SK-N-SH (cell line): ENCODE measurements around the gene TGFB2. TPM values are rescaled to one million over a fixed set of nuclear protein-coding genes. Genes with fewer than 3 reads are reported as not detected.
A peak's percentile ranks its signal among the peaks of the same experiment; 100 is the strongest.

Experiments
- CTCF ChIA-PET: fragments of 300-600, 350-600 bp; formaldehyde crosslinking; extraction: SDS; loops from one replicate; lab custom pipeline; 2021; lab: Yijun Ruan, JAX
- POLR2A ChIA-PET: fragments of 350-600 bp; sonication (Branson Sonifier 250); formaldehyde crosslinking; extraction: SDS; loops from one replicate; lab custom pipeline; 2020; ENCODE audit warnings: antibody characterized with exemption, inconsistent platforms; lab: Yijun Ruan, JAX
- DNase-seq: peaks from one replicate; pipeline ENCODE4 v3.0.0; 2012
- H2AFZ ChIP-seq: fragments of 200-600 bp; sonication (generic); 2 replicates; pipeline ENCODE4 v1.8.1; 2016; ENCODE audit warnings: antibody characterized with exemption, mild to moderate bottlenecking, low read depth
- H3F3A ChIP-seq: fragments of 200-600 bp; sonication (generic); replicated peaks from 2 replicates; pipeline ENCODE3; 2016; ENCODE audit warnings: antibody characterized with exemption, mild to moderate bottlenecking; ENCODE audit not compliant: insufficient read depth
- H3K27ac ChIP-seq, 2 experiments: fragments of 200-500 bp in 1 of 2; fragments of 200-600 bp in 1 of 2; sonication (Bioruptor generic) in 1 of 2; sonication (generic), shearing (Covaris generic) in 1 of 2; 2 replicates each; pipeline versions ENCODE4 v1.5.1 to v1.6.1; 2014 to 2016; ENCODE audit warnings: low read depth in 2 of 2, inconsistent platforms in 1 of 2, low read length in 1 of 2, mild to moderate bottlenecking in 1 of 2, mixed read lengths in 1 of 2
- H3K27me3 ChIP-seq: fragments of 200-600 bp; sonication (generic), shearing (Covaris generic); 2 replicates; pipeline ENCODE4 v1.6.1; 2016; ENCODE audit warnings: mixed run types; ENCODE audit not compliant: insufficient read depth
- H3K36me3 ChIP-seq, 2 experiments: fragments of 200-500 bp in 1 of 2; fragments of 200-600 bp in 1 of 2; sonication (Bioruptor generic) in 1 of 2; sonication (generic) in 1 of 2; replicated peaks in 1 of 2; 2 replicates each; pipeline versions ENCODE3 to v1.5.1; 2014 to 2016; ENCODE audit warnings: low read length in 1 of 2, mild to moderate bottlenecking in 1 of 2; ENCODE audit not compliant: insufficient read depth in 2 of 2, control insufficient read depth in 1 of 2
- H3K4me1 ChIP-seq, 2 experiments: fragments of 200-500 bp in 1 of 2; fragments of 200-600 bp in 1 of 2; sonication (Bioruptor generic) in 1 of 2; sonication (generic), shearing (Covaris generic) in 1 of 2; 2 replicates each; pipeline versions ENCODE4 v1.5.1 to v1.6.1; 2014 to 2016; ENCODE audit warnings: low read depth in 1 of 2, low read length in 1 of 2, mixed run types in 1 of 2; ENCODE audit not compliant: insufficient read depth in 2 of 2, control insufficient read depth in 1 of 2
- H3K4me2 ChIP-seq: fragments of 200-600 bp; sonication (generic), shearing (Covaris generic); 2 replicates; pipeline ENCODE4 v1.6.1; 2017; ENCODE audit warnings: mixed run types
- H3K4me3 ChIP-seq, 2 experiments: fragments of 200-500 bp in 1 of 2; fragments of 200-600 bp in 1 of 2; sonication (Bioruptor generic) in 1 of 2; sonication (generic), shearing (Covaris generic) in 1 of 2; 2 replicates each; pipeline versions ENCODE4 v1.5.1 to v1.8.1; 2014 to 2016; ENCODE audit warnings: low read depth in 2 of 2, inconsistent platforms in 1 of 2, low read length in 1 of 2, mild to moderate bottlenecking in 1 of 2, mixed read lengths in 1 of 2, moderate library complexity in 1 of 2
- H3K79me2 ChIP-seq: fragments of 200-600 bp; sonication (generic); 2 replicates; pipeline ENCODE4 v1.8.1; 2017; ENCODE audit warnings: mild to moderate bottlenecking; ENCODE audit not compliant: insufficient read depth
- H3K9ac ChIP-seq: fragments of 200-600 bp; sonication (generic); 2 replicates; pipeline ENCODE4 v1.6.1; 2017; ENCODE audit warnings: mixed run types
- H3K9me2 ChIP-seq: fragments of 200-600 bp; sonication (generic); 2 replicates; pipeline ENCODE4 v1.6.1; 2017; ENCODE audit warnings: mixed run types
- H3K9me3 ChIP-seq: fragments of 200-600 bp; sonication (generic); 2 replicates; pipeline ENCODE4 v1.6.1; 2017; ENCODE audit warnings: mixed run types, mild to moderate bottlenecking, moderate library complexity
- H4K20me1 ChIP-seq: fragments of 200-600 bp; sonication (generic); 2 replicates; pipeline ENCODE4 v1.6.1; 2017; ENCODE audit warnings: mild to moderate bottlenecking, mixed run types; ENCODE audit not compliant: insufficient read depth
- ELF1 ChIP-seq: IDR thresholded peaks from 2 replicates; pipeline ENCODE4 v1.4.0; 2012
- FOSL2 ChIP-seq: IDR thresholded peaks from 2 replicates; pipeline ENCODE4 v1.4.0; 2012; ENCODE audit warnings: low read depth, mild to moderate bottlenecking, moderate library complexity, borderline replicate concordance
- FOXJ3 ChIP-seq: sonication (generic); formaldehyde crosslinking; IDR thresholded peaks from 2 replicates; pipeline ENCODE4 v1.5.1; 2020; ENCODE audit warnings: mild to moderate bottlenecking, missing genetic modification reagents
- GATA2 ChIP-seq: sonication (generic); formaldehyde crosslinking; IDR thresholded peaks from 2 replicates; pipeline ENCODE4 v1.5.0; 2020; ENCODE audit warnings: mild to moderate bottlenecking, missing genetic modification reagents
- JUND ChIP-seq: IDR thresholded peaks from 2 replicates; pipeline ENCODE4 v1.4.0; 2012
- NRF1 ChIP-seq: IDR thresholded peaks from 2 replicates; pipeline ENCODE4 v1.6.1; 2012; ENCODE audit warnings: low read depth, mild to moderate bottlenecking, low read length
- POLR2AphosphoS5 ChIP-seq: IDR thresholded peaks from 2 replicates; pipeline ENCODE4 v1.6.1; 2012; ENCODE audit warnings: low read depth, low read length
- RAD21 ChIP-seq: IDR thresholded peaks from 2 replicates; pipeline ENCODE4 v1.6.1; 2012; ENCODE audit warnings: mild to moderate bottlenecking, low read length
- RFX5 ChIP-seq: IDR thresholded peaks from 2 replicates; pipeline ENCODE4 v1.6.1; 2012; ENCODE audit warnings: mild to moderate bottlenecking, improper control_type of control experiment, low read length
- RXRA ChIP-seq: IDR thresholded peaks from 2 replicates; pipeline ENCODE4 v1.4.0; 2012; ENCODE audit warnings: low read depth, mild to moderate bottlenecking, borderline replicate concordance
- SMC3 ChIP-seq: IDR thresholded peaks from 2 replicates; pipeline ENCODE4 v1.6.1; 2012; ENCODE audit warnings: low read depth, low read length, improper control_type of control experiment
- WGBS: methylation state at CpG from one replicate; pipeline ENCODE4 v1.1.6; 2017; ENCODE audit warnings: low lambda C conversion rate; 5-methylcytosine and 5-hydroxymethylcytosine counted together
- polyA plus RNA-seq, 3 experiments: library from polyadenylated mRNA; depleted of rRNA; stranded (reverse); fragments of >200 nt; gene quantifications; 2 replicates each; pipeline ENCODE4 v1.2.3, GENCODE V29; 2012
- TF ChIP-seq, protein P1 (sequence below): IDR thresholded peaks from 2 replicates; pipeline ENCODE4 v1.4.0; 2012; ENCODE audit warnings: low read depth, borderline replicate concordance
- TF ChIP-seq, protein P2 (sequence below): fragments of 150-350 bp; IDR thresholded peaks from 2 replicates; pipeline ENCODE4 v1.6.1; 2016; ENCODE audit warnings: mild to moderate bottlenecking, low read depth, low read length
- TF ChIP-seq, protein P3 (sequence below): IDR thresholded peaks from 2 replicates; pipeline ENCODE4 v1.4.0; 2012; ENCODE audit warnings: low read depth, borderline replicate concordance
- TF ChIP-seq, protein P4 (sequence below): fragments of 150-350 bp; IDR thresholded peaks from 2 replicates; pipeline ENCODE4 v1.6.1; 2017; ENCODE audit warnings: antibody characterized with exemption, low read length, low read depth, borderline replicate concordance
- TF ChIP-seq, protein P5 (sequence below): fragments of 200-600 bp; sonication (generic); IDR thresholded peaks from 2 replicates; pipeline ENCODE4 v1.6.1; 2017; ENCODE audit warnings: antibody characterized with exemption, mild to moderate bottlenecking, moderate library complexity
- TF ChIP-seq, protein P6 (sequence below): IDR thresholded peaks from 2 replicates; pipeline ENCODE4 v1.6.1; 2012; ENCODE audit warnings: mild to moderate bottlenecking, low read depth, low read length, moderate library complexity

The TGFB2 gene
- polyA plus RNA-seq, 1 of the 3 experiments (the other 2 are of a cell fraction), result 2.4 TPM

DNA sequence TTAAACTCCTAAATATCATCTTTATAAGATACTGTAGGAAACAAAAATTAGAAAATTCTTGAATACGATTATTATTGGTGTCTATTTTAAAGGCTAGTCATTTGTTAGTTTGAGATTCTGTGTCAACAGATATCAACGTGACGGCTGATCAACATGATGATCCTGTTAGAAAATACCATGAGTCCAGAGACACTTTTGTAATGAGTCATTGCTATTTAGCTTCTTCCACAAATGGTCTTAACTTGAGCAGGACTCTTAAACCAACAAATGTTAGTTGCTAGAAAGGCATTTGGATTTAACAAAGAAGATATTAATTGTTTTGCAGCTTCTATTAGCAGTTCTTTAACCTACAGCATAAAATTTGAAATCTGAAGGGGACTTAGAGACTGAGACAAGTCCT lies 131.2 kb downstream of the TGFB2 start (continued):
- TF ChIP-seq FOXJ3 (no peak), POLR2AphosphoS5 (peak; percentile 61; the same call in 1 of the 2 replicates), FOSL2 (peak; percentile 86), RAD21 (no peak), JUND (peak; percentile 92), SMC3 (no peak), RXRA (peak; percentile 44; the same call in 1 of the 2 replicates), ELF1 (no peak), GATA2 (CRISPR knock-in tag) (no peak)
- TF ChIP-seq, protein P1, sequence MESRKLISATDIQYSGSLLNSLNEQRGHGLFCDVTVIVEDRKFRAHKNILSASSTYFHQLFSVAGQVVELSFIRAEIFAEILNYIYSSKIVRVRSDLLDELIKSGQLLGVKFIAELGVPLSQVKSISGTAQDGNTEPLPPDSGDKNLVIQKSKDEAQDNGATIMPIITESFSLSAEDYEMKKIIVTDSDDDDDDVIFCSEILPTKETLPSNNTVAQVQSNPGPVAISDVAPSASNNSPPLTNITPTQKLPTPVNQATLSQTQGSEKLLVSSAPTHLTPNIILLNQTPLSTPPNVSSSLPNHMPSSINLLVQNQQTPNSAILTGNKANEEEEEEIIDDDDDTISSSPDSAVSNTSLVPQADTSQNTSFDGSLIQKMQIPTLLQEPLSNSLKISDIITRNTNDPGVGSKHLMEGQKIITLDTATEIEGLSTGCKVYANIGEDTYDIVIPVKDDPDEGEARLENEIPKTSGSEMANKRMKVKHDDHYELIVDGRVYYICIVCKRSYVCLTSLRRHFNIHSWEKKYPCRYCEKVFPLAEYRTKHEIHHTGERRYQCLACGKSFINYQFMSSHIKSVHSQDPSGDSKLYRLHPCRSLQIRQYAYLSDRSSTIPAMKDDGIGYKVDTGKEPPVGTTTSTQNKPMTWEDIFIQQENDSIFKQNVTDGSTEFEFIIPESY, result no peak
- TF ChIP-seq, protein P2, sequence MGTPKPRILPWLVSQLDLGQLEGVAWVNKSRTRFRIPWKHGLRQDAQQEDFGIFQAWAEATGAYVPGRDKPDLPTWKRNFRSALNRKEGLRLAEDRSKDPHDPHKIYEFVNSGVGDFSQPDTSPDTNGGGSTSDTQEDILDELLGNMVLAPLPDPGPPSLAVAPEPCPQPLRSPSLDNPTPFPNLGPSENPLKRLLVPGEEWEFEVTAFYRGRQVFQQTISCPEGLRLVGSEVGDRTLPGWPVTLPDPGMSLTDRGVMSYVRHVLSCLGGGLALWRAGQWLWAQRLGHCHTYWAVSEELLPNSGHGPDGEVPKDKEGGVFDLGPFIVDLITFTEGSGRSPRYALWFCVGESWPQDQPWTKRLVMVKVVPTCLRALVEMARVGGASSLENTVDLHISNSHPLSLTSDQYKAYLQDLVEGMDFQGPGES, result no peak
- TF ChIP-seq, protein P3, sequence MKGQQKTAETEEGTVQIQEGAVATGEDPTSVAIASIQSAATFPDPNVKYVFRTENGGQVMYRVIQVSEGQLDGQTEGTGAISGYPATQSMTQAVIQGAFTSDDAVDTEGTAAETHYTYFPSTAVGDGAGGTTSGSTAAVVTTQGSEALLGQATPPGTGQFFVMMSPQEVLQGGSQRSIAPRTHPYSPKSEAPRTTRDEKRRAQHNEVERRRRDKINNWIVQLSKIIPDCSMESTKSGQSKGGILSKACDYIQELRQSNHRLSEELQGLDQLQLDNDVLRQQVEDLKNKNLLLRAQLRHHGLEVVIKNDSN, result no peak
- TF ChIP-seq, protein P4, sequence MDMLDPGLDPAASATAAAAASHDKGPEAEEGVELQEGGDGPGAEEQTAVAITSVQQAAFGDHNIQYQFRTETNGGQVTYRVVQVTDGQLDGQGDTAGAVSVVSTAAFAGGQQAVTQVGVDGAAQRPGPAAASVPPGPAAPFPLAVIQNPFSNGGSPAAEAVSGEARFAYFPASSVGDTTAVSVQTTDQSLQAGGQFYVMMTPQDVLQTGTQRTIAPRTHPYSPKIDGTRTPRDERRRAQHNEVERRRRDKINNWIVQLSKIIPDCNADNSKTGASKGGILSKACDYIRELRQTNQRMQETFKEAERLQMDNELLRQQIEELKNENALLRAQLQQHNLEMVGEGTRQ, result no peak
- TF ChIP-seq, protein P5, sequence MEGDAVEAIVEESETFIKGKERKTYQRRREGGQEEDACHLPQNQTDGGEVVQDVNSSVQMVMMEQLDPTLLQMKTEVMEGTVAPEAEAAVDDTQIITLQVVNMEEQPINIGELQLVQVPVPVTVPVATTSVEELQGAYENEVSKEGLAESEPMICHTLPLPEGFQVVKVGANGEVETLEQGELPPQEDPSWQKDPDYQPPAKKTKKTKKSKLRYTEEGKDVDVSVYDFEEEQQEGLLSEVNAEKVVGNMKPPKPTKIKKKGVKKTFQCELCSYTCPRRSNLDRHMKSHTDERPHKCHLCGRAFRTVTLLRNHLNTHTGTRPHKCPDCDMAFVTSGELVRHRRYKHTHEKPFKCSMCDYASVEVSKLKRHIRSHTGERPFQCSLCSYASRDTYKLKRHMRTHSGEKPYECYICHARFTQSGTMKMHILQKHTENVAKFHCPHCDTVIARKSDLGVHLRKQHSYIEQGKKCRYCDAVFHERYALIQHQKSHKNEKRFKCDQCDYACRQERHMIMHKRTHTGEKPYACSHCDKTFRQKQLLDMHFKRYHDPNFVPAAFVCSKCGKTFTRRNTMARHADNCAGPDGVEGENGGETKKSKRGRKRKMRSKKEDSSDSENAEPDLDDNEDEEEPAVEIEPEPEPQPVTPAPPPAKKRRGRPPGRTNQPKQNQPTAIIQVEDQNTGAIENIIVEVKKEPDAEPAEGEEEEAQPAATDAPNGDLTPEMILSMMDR, result no peak

DNA sequence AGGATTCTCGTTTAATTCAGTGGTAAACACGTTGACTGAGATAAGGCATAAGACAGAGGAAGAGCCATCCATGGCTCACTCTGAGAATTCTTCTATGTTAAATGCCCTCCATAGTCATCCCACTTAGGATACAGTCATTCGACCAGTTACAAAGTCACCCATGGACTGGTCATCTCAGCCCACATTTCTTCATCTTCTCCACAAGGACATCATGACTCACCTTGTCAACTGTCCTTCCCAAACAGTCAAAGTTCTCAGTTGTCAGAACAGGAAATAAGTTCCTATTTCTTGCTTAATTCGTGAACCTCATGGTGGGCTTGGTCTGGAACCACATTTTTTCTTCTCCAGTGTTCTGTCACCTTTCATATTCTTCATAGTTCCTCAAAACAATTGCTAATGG lies 133.2 kb downstream of the TGFB2 start:
- H3K9me2 ChIP-seq, result no peaks in the 10 kb centered on the region
- DNase-seq, result no peak
- no peaks in the 10 kb centered on the region for H4K20me1 ChIP-seq
- peak overlapping the region in 1 of 2 experiments; percentile 97; a peak in 3 of 4 replicates for H3K27ac ChIP-seq
- ChIA-PET POLR2A (no interaction called here), CTCF (no interaction called here)
- H3K4me2 ChIP-seq, result no peak overlapping the region
- H3F3A ChIP-seq, result peaks cover 33% of the 10 kb centered on the region
- H3K79me2 ChIP-seq, result no peaks in the 10 kb centered on the region
- no peaks in the 10 kb centered on the region for H3K9me3 ChIP-seq
- H3K27me3 ChIP-seq, result no peaks in the 10 kb centered on the region
- no peak overlapping the region for H3K4me3 ChIP-seq
- H3K4me1 ChIP-seq, result peaks cover 27 to 39% of the 10 kb centered on the region in 2 experiments
- H3K36me3 ChIP-seq, result no peaks in the 10 kb centered on the region
- H2AFZ ChIP-seq, result no peak overlapping the region
- no peak overlapping the region for H3K9ac ChIP-seq
- 92% methylated on average over 4 of the region's 4 CpGs for WGBS
- TF ChIP-seq, protein P3, result no peak
- TF ChIP-seq, protein P1, result no peak
- TF ChIP-seq, protein P6, sequence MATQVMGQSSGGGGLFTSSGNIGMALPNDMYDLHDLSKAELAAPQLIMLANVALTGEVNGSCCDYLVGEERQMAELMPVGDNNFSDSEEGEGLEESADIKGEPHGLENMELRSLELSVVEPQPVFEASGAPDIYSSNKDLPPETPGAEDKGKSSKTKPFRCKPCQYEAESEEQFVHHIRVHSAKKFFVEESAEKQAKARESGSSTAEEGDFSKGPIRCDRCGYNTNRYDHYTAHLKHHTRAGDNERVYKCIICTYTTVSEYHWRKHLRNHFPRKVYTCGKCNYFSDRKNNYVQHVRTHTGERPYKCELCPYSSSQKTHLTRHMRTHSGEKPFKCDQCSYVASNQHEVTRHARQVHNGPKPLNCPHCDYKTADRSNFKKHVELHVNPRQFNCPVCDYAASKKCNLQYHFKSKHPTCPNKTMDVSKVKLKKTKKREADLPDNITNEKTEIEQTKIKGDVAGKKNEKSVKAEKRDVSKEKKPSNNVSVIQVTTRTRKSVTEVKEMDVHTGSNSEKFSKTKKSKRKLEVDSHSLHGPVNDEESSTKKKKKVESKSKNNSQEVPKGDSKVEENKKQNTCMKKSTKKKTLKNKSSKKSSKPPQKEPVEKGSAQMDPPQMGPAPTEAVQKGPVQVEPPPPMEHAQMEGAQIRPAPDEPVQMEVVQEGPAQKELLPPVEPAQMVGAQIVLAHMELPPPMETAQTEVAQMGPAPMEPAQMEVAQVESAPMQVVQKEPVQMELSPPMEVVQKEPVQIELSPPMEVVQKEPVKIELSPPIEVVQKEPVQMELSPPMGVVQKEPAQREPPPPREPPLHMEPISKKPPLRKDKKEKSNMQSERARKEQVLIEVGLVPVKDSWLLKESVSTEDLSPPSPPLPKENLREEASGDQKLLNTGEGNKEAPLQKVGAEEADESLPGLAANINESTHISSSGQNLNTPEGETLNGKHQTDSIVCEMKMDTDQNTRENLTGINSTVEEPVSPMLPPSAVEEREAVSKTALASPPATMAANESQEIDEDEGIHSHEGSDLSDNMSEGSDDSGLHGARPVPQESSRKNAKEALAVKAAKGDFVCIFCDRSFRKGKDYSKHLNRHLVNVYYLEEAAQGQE, result no peak
- TF ChIP-seq NRF1, result no peak
- no peak for TF ChIP-seq GATA2 (CRISPR knock-in tag)
- TF ChIP-seq RFX5, result no peak
